Keratinocyte (primary cell): ENCODE results near the gene CIAO1. TPM values are rescaled to one million over a fixed set of nuclear protein-coding genes. Genes with fewer than 3 reads are reported as not detected.
A peak's percentile ranks its signal among the peaks of the same experiment; 100 is the strongest.

Experiments used
- DNase-seq: peaks from one replicate; pipeline ENCODE4 v3.0.0-alpha.2; 2011; ENCODE audit warnings: low read depth, missing footprints, low spot score
- FAIRE-seq: peaks from 2 replicates; lab custom pipeline; 2011; peaks lifted over from hg19 to GRCh38; lab: Jason Lieb, UNC
- H2AFZ ChIP-seq: 2 replicates; pipeline ENCODE4 v1.6.0; 2012; ENCODE audit warnings: low read length, control low read depth, inconsistent platforms; ENCODE audit not compliant: control insufficient read depth
- H3K27ac ChIP-seq: 2 replicates; pipeline ENCODE4 v1.5.1; 2011; ENCODE audit warnings: low read length; ENCODE audit not compliant: control insufficient read depth, insufficient read depth
- H3K27me3 ChIP-seq: 3 replicates; pipeline ENCODE4 v1.6.0; 2011; ENCODE audit warnings: low read length; ENCODE audit not compliant: control insufficient read depth, insufficient read depth; ENCODE audit errors: extremely low read depth
- H3K36me3 ChIP-seq, 2 experiments: 2 replicates in 1 of 2; 3 replicates in 1 of 2; pipeline ENCODE4 v1.5.1; 2011; ENCODE audit warnings: low read length in 2 of 2, mild to moderate bottlenecking in 1 of 2; ENCODE audit not compliant: control insufficient read depth in 2 of 2, insufficient read depth in 2 of 2; ENCODE audit errors: extremely low read depth in 1 of 2
- H3K4me1 ChIP-seq: 3 replicates; pipeline ENCODE4 v1.5.1; 2011; ENCODE audit warnings: low read length; ENCODE audit not compliant: control insufficient read depth, insufficient read depth; ENCODE audit errors: extremely low read depth
- H3K4me2 ChIP-seq: 3 replicates; pipeline ENCODE4 v1.6.0; 2011; ENCODE audit warnings: low read depth, low read length; ENCODE audit not compliant: control insufficient read depth, insufficient read depth; ENCODE audit errors: extremely low read depth
- H3K4me3 ChIP-seq, 3 experiments: fragments of 200-600 bp in 1 of 3; sonication (generic) in 1 of 3; 2 replicates in 2 of 3; 3 replicates in 1 of 3; pipeline ENCODE4 v1.5.1; 2011 to 2016; ENCODE audit warnings: low read length in 3 of 3, mild to moderate bottlenecking in 3 of 3, control low read depth in 2 of 3, inconsistent platforms in 1 of 3, low read depth in 1 of 3, mixed read lengths in 1 of 3, mixed run types in 1 of 3, moderate library complexity in 1 of 3; ENCODE audit not compliant: control insufficient read depth in 2 of 3, insufficient read depth in 2 of 3; ENCODE audit errors: extremely low read depth in 1 of 3
- H3K79me2 ChIP-seq: 2 replicates; pipeline ENCODE4 v1.6.0; 2012; ENCODE audit warnings: low read length; ENCODE audit not compliant: control insufficient read depth, insufficient read depth
- H3K9ac ChIP-seq: 3 replicates; pipeline ENCODE4 v1.6.0; 2011; ENCODE audit warnings: low read length; ENCODE audit not compliant: control insufficient read depth, insufficient read depth; ENCODE audit errors: extremely low read depth
- H3K9me1 ChIP-seq: 3 replicates; pipeline ENCODE4 v1.6.0; 2011; ENCODE audit warnings: low read length; ENCODE audit not compliant: control insufficient read depth, insufficient read depth; ENCODE audit errors: extremely low read depth
- H3K9me3 ChIP-seq: 2 replicates; pipeline ENCODE4 v1.5.1; 2012; ENCODE audit warnings: low read depth, low read length; ENCODE audit not compliant: control insufficient read depth
- H4K20me1 ChIP-seq: 3 replicates; pipeline ENCODE4 v1.6.0; 2011; ENCODE audit warnings: low read length; ENCODE audit not compliant: control insufficient read depth, insufficient read depth; ENCODE audit errors: extremely low read depth
- EZH2 ChIP-seq: IDR thresholded peaks from one replicate; pipeline ENCODE4 v1.6.1; 2012; ENCODE audit warnings: inconsistent platforms, mild to moderate bottlenecking, low read length, moderate library complexity
- dilution Hi-C: fragments of 300-500 bp; cut with MboI; formaldehyde crosslinking; loops from one replicate; pipeline ENCODE4 v1.7.0; 2020; ENCODE audit warnings: low sequenced_read_pairs; ENCODE audit not compliant: extremely low pct_ligation_motif_present
- polyA plus RNA-seq, 5 experiments: library from polyadenylated mRNA; depleted of rRNA in 3 of 5; stranded (reverse) in 3 of 5; stranded (forward) in 1 of 5; unstranded in 1 of 5; fragments of >200 nt; gene quantifications; 1 replicate in 1 of 5; 2 replicates in 3 of 5; 3 replicates in 1 of 5; pipeline versions ENCODE4 v1.2.1 to v1.2.3, GENCODE V29; 2011 to 2012; ENCODE audit warnings: missing spikeins in 2 of 5, low read depth in 1 of 5, low replicate concordance in 1 of 5
- TF ChIP-seq, protein P1 (sequence below), 3 experiments: IDR thresholded peaks in 1 of 3; conservative IDR thresholded peaks in 1 of 3; optimal IDR thresholded peaks in 1 of 3; 2 replicates in 2 of 3; 3 replicates in 1 of 3; pipeline versions ENCODE3 to v1.5.1; 2011; ENCODE audit warnings: low read length in 3 of 3, mild to moderate bottlenecking in 3 of 3, moderate library complexity in 2 of 3, control low read depth in 1 of 3, inconsistent platforms in 1 of 3; ENCODE audit not compliant: insufficient read depth in 2 of 3; ENCODE audit errors: extremely low read depth in 1 of 3

CIAO1 gene
- polyA plus RNA-seq, 1 donor (not counting 4 experiments of a cell fraction or from before 2014, with no cell fraction given): 67.4 TPM

DNA sequence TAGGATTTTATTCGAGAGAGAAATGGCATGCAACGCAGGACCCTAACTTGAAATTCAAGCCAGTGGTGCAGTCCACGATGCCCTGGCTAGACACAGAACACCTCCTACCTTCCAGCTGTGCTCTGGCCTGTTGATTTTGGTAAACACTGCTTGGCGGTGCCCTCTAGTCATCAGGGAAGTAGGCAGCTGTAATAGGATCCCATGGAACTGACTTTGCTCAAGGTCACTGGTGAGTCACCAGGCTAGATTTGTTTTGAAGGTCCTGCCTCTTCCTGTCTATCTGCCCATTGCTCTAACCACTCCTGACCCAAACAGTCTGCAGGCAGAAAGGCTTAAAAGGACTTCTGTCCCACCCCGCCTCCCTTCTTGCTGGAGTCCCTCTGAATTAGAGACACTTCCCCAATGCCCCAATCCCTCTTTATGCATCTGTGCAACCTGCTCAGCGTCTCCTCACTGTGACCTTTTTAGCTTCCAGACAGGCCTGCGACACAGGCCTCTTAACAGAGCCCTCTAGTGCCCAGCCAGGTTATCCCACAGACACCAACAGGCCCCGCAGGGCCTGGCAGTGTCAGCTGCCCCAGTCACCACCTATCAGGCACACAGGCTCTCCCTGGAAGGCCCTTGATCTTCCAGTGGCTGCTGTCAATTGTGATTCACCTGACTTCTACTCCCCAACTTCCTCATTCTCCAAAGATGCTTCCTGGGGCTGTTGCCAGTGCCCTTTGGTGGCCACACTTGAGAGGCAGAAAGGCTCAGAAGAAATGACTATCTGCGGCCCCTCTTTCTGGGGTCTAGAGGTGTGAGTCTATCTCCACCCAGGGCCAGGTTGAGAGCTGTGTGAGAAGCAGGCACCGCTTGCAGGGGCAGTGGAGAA, 5.4 kb upstream of the CIAO1 start:
- H3K79me2 ChIP-seq: peaks cover 67% of the 10 kb centered on the region
- DNase-seq: no peak
- peak overlapping the region; percentile 36 for H3K27ac ChIP-seq
- FAIRE-seq: peak; percentile 61
- no peaks in the 10 kb centered on the region for H3K27me3 ChIP-seq
- no peaks in the 10 kb centered on the region for H3K9me1 ChIP-seq
- peaks cover 31% of the 10 kb centered on the region for H3K4me1 ChIP-seq
- peak overlapping the region; percentile 9 for H3K4me2 ChIP-seq
- dilution Hi-C loops: no loop called here
- no peak overlapping the region for H3K9ac ChIP-seq
- H3K9me3 ChIP-seq: no peaks in the 10 kb centered on the region
- no peak overlapping the region for H3K4me3 ChIP-seq
- TF ChIP-seq, protein P1, sequence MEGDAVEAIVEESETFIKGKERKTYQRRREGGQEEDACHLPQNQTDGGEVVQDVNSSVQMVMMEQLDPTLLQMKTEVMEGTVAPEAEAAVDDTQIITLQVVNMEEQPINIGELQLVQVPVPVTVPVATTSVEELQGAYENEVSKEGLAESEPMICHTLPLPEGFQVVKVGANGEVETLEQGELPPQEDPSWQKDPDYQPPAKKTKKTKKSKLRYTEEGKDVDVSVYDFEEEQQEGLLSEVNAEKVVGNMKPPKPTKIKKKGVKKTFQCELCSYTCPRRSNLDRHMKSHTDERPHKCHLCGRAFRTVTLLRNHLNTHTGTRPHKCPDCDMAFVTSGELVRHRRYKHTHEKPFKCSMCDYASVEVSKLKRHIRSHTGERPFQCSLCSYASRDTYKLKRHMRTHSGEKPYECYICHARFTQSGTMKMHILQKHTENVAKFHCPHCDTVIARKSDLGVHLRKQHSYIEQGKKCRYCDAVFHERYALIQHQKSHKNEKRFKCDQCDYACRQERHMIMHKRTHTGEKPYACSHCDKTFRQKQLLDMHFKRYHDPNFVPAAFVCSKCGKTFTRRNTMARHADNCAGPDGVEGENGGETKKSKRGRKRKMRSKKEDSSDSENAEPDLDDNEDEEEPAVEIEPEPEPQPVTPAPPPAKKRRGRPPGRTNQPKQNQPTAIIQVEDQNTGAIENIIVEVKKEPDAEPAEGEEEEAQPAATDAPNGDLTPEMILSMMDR (optimal IDR thresholded peaks at IDR 0.05 in 1 of 3, IDR thresholded peaks at IDR 0.05 in 1 of 3, conservative IDR thresholded peaks at IDR 0.05 in 1 of 3; ENCODE audit: extremely low read depth in 1 of 3, insufficient read depth in 2 of 3, low read length in 3 of 3): peak; percentile 8 to 46 (median 32)
- no peak for TF ChIP-seq EZH2
- peaks cover 11 to 12% of the 10 kb centered on the region in 2 experiments for H3K36me3 ChIP-seq
- H2AFZ ChIP-seq: no peak overlapping the region
- peaks cover 8% of the 10 kb centered on the region for H4K20me1 ChIP-seq

DNA sequence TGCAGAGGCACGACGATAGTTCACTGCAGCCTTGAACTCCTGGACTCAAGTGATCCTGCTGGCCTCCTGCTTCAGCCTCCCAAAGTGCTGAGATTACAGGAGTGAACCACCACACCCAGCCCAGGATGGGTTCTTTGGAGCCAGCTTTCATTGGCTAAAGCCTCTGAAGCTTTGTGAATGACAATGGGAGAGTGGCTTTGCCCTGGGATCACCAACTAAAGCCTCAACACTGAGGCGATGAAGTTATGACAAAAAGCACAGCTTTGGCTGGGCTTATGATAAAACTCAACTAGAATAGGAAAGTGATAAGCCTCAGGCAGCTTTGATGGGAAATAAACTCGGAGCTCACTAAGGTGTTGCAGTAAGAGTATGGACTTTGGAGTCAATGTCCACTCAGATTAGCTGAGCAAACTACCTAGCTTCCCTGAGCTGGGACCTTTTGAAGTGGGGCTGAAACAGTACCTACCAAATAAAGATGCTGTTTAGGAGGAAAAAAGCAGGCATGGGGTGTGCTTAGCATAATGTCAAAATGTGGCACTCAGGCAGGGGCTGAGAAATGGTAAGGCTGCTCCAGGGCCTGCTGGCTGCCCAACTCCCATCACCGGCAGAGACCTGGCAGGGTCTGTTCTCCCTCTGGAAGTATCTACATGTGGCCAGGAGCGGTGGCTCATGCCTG, 4.6 kb upstream of the CIAO1 start:
- peaks cover 72% of the 10 kb centered on the region for H3K79me2 ChIP-seq
- dilution Hi-C loops: no loop called here
- no peaks in the 10 kb centered on the region for H3K27me3 ChIP-seq
- no peak for DNase-seq
- H2AFZ ChIP-seq: no peak overlapping the region
- TF ChIP-seq, protein P1 (optimal IDR thresholded peaks at IDR 0.05 in 1 of 3, IDR thresholded peaks at IDR 0.05 in 1 of 3, conservative IDR thresholded peaks at IDR 0.05 in 1 of 3; ENCODE audit: extremely low read depth in 1 of 3, insufficient read depth in 2 of 3, low read length in 3 of 3): no peak
- no peak for TF ChIP-seq EZH2
- no peak overlapping the region for H3K27ac ChIP-seq
- FAIRE-seq: no peak
- H4K20me1 ChIP-seq: peaks cover 8% of the 10 kb centered on the region
- no peak overlapping the region for H3K9ac ChIP-seq
- H3K9me3 ChIP-seq: no peaks in the 10 kb centered on the region
- H3K4me3 ChIP-seq: no peak overlapping the region
- no peak overlapping the region for H3K4me2 ChIP-seq
- H3K36me3 ChIP-seq: peaks cover 11% of the 10 kb centered on the region in 2 experiments
- H3K9me1 ChIP-seq: no peaks in the 10 kb centered on the region
- peaks cover 31% of the 10 kb centered on the region for H3K4me1 ChIP-seq
